ENCODE results near the gene SCN2B.

SCN2B gene

GRCh38 chr11:118132385-118133151, 43.9 kb downstream of the SCN2B start:
- no peak for TF ChIP-seq CTCF (IDR thresholded peaks at IDR 0.05; ENCODE audit: low read depth, low read length, missing control alignments)
- no peak overlapping the region for H3K4me3 ChIP-seq (replicated peaks; ENCODE audit: low read depth, low read length)
- no peak for DNase-seq (ENCODE audit: extremely low read depth, low read depth)

- DNase-seq (ENCODE audit: extremely low read depth, low read depth) = no peak
- no peak overlapping the region for H3K4me3 ChIP-seq (replicated peaks; ENCODE audit: low read depth, low read length)
- no peak for TF ChIP-seq CTCF (IDR thresholded peaks at IDR 0.05; ENCODE audit: low read depth, low read length, missing control alignments)
Measured at GRCh38 chr11:118129471-118130172, 46.8 kb downstream of the SCN2B start.

GRCh38 chr11:118128721-118129470, 47.5 kb downstream of the SCN2B start:
- no peak for TF ChIP-seq CTCF (IDR thresholded peaks at IDR 0.05; ENCODE audit: low read depth, low read length, missing control alignments)
- no peak overlapping the region for H3K4me3 ChIP-seq (replicated peaks; ENCODE audit: low read depth, low read length)
- no peak for DNase-seq (ENCODE audit: extremely low read depth, low read depth)

- no peak for DNase-seq (ENCODE audit: extremely low read depth, low read depth)
- no peak overlapping the region for H3K4me3 ChIP-seq (replicated peaks; ENCODE audit: low read depth, low read length)
- TF ChIP-seq CTCF (IDR thresholded peaks at IDR 0.05; ENCODE audit: low read depth, low read length, missing control alignments) = no peak
Measured at GRCh38 chr11:118128310-118128709, 48.1 kb downstream of the SCN2B start.

GRCh38 chr11:118126082-118126838, 50.2 kb downstream of the SCN2B start:
- no peak for DNase-seq (ENCODE audit: extremely low read depth, low read depth)
- no peak for TF ChIP-seq CTCF (IDR thresholded peaks at IDR 0.05; ENCODE audit: low read depth, low read length, missing control alignments)
- H3K4me3 ChIP-seq (replicated peaks; ENCODE audit: low read depth, low read length) = no peak overlapping the region

- H3K4me3 ChIP-seq (replicated peaks; ENCODE audit: low read depth, low read length) = no peak overlapping the region
- DNase-seq (ENCODE audit: extremely low read depth, low read depth) = no peak
- TF ChIP-seq CTCF (IDR thresholded peaks at IDR 0.05; ENCODE audit: low read depth, low read length, missing control alignments) = no peak
Measured at GRCh38 chr11:118124929-118125535, 51.4 kb downstream of the SCN2B start.
